NCI-H1092 treated with DMSO at 0.1 percent for 48 hours (cell line): ENCODE data around the gene BTBD1.

Source experiments
- DNase-seq: peaks from one replicate; lab custom pipeline; 2025; lab: John Stamatoyannopoulos, UW

Gene BTBD1

GRCh38 chr15:83066734-83067637 is at the start of gene BTBD1:
Gene BTBD1 (minus strand): TSS chr15:83067252. CDS start chr15:83067151, 101 bp downstream.
- peak; percentile 77 for DNase-seq

- DNase-seq: no peak
Measured at GRCh38 chr15:83115831-83116565, 48.9 kb upstream of the BTBD1 start.

- no peak for DNase-seq
Measured at GRCh38 chr15:83115410-83115809, 48.4 kb upstream of the BTBD1 start.

- DNase-seq: no peak
Measured at GRCh38 chr15:83114856-83115255, 47.8 kb upstream of the BTBD1 start.

GRCh38 chr15:83113881-83114674 is 47.0 kb upstream of the BTBD1 start:
- DNase-seq: no peak

- DNase-seq: no peak
Measured at GRCh38 chr15:83112956-83113299, 45.9 kb upstream of the BTBD1 start.

- DNase-seq: no peak
Measured at GRCh38 chr15:83112233-83112955, 45.3 kb upstream of the BTBD1 start.

GRCh38 chr15:83111149-83111548 is 44.1 kb upstream of the BTBD1 start:
- no peak for DNase-seq

GRCh38 chr15:83110381-83110780 is 43.3 kb upstream of the BTBD1 start:
- DNase-seq: no peak

- DNase-seq: no peak
Measured at GRCh38 chr15:83109532-83109931, 42.5 kb upstream of the BTBD1 start.

GRCh38 chr15:83108266-83109219 is 41.5 kb upstream of the BTBD1 start:
- no peak for DNase-seq

GRCh38 chr15:83107841-83108181 is 40.8 kb upstream of the BTBD1 start:
- no peak for DNase-seq

GRCh38 chr15:83106994-83107840 is 40.2 kb upstream of the BTBD1 start, which contains the start of gene TM6SF1:
Gene TM6SF1 (plus strand): TSS chr15:83107645. CDS start chr15:83107681, 36 bp downstream.
- no peak for DNase-seq

- DNase-seq: no peak
Measured at GRCh38 chr15:83105440-83105839, 38.4 kb upstream of the BTBD1 start.

GRCh38 chr15:83104141-83104540 is 37.1 kb upstream of the BTBD1 start:
- no peak for DNase-seq

- no peak for DNase-seq
Measured at GRCh38 chr15:83102346-83102745, 35.3 kb upstream of the BTBD1 start.

- no peak for DNase-seq
Measured at GRCh38 chr15:83100097-83100646, 33.1 kb upstream of the BTBD1 start.

GRCh38 chr15:83099290-83099689 is 32.2 kb upstream of the BTBD1 start:
- DNase-seq: no peak

- no peak for DNase-seq
Measured at GRCh38 chr15:83098079-83098478, 31.0 kb upstream of the BTBD1 start.
